ENCODE measurements around the gene TLCD4. TPM values are rescaled to one million over a fixed set of nuclear protein-coding genes. Genes with fewer than 3 reads are reported as not detected.

The TLCD4 gene
- not detected in 2 replicates for total RNA-seq (2014; rRNA removed; shearing (Covaris generic); ENCODE audit: low replicate concordance)

- H3K27me3 ChIP-seq (ENCODE audit: low read length) = no peaks in the 10 kb centered on the region
- H3K27ac ChIP-seq (ENCODE audit: low read length) = no peak within 1 kb of the TSS
- H2AFZ ChIP-seq (ENCODE audit: low read length) = no peak within 1 kb of the TSS
- H3K79me2 ChIP-seq (ENCODE audit: low read length) = no peaks in the 10 kb centered on the region
- peak within 1 kb of the TSS; percentile 42 for H3K4me2 ChIP-seq (ENCODE audit: low read depth, low read length, poor library complexity, severe bottlenecking)
- H3K4me1 ChIP-seq (ENCODE audit: low read length) = no peaks in the 10 kb centered on the region; the same call in 1 of the 2 replicates
- no peaks in the 10 kb centered on the region for H4K20me1 ChIP-seq (ENCODE audit: insufficient read depth, low read depth, low read length)
- H3K36me3 ChIP-seq (ENCODE audit: insufficient read depth, low read length) = no peaks in the 10 kb centered on the region
- no peak for DNase-seq
- no peaks in the 10 kb centered on the region for H3K9me3 ChIP-seq (ENCODE audit: low read length)
- no peak within 1 kb of the TSS for H3K9ac ChIP-seq (ENCODE audit: low read length)
- H3K4me3 ChIP-seq (ENCODE audit: low read length) = no peak within 1 kb of the TSS; the same call in 1 of the 2 replicates
- H3K9me2 ChIP-seq (replicated peaks; ENCODE audit: insufficient read depth, low read length) = no peaks in the 10 kb centered on the region
These were observed at the start of gene TLCD4 for GRCh38 chr1:95117207-95118066. Gene TLCD4, plus strand, starts transcription at chr1:95117355. Its CDS starts 26,547 bp downstream, at chr1:95143902.

GRCh38 chr1:95067568-95067967 is 49.6 kb upstream of the TLCD4 start:
- Histone ChIP-seq H3K27me3 (ENCODE audit: low read length) (no peaks in the 10 kb centered on the region), H3K79me2 (ENCODE audit: low read length) (peaks cover 18% of the 10 kb centered on the region), H3K9ac (ENCODE audit: low read length) (no peak overlapping the region), H4K20me1 (ENCODE audit: insufficient read depth, low read depth, low read length) (no peaks in the 10 kb centered on the region), H3K9me3 (ENCODE audit: low read length) (no peaks in the 10 kb centered on the region), H3K4me2 (ENCODE audit: low read depth, low read length, poor library complexity, severe bottlenecking) (no peak overlapping the region), H3K4me1 (ENCODE audit: low read length) (peaks cover 8% of the 10 kb centered on the region), H3K27ac (ENCODE audit: low read length) (no peak overlapping the region), H2AFZ (ENCODE audit: low read length) (no peak overlapping the region), H3K36me3 (ENCODE audit: insufficient read depth, low read length) (0 out of 2 replicates have a peak, but pooled peaks cover 5% of the 10 kb centered on the region), H3K4me3 (ENCODE audit: low read length) (no peak overlapping the region), H3K9me2 (replicated peaks; ENCODE audit: insufficient read depth, low read length) (no peaks in the 10 kb centered on the region)
- no peak for DNase-seq

- H3K4me3 ChIP-seq (ENCODE audit: low read length) = no peak overlapping the region
- peaks cover 18% of the 10 kb centered on the region for H3K79me2 ChIP-seq (ENCODE audit: low read length)
- H3K36me3 ChIP-seq (ENCODE audit: insufficient read depth, low read length) = no peaks in the 10 kb centered on the region
- H2AFZ ChIP-seq (ENCODE audit: low read length) = no peak overlapping the region
- no peaks in the 10 kb centered on the region for H3K9me2 ChIP-seq (replicated peaks; ENCODE audit: insufficient read depth, low read length)
- no peak overlapping the region for H3K27ac ChIP-seq (ENCODE audit: low read length)
- no peaks in the 10 kb centered on the region for H3K27me3 ChIP-seq (ENCODE audit: low read length)
- H4K20me1 ChIP-seq (ENCODE audit: insufficient read depth, low read depth, low read length) = no peaks in the 10 kb centered on the region
- no peak overlapping the region for H3K4me2 ChIP-seq (ENCODE audit: low read depth, low read length, poor library complexity, severe bottlenecking)
- H3K9me3 ChIP-seq (ENCODE audit: low read length) = no peaks in the 10 kb centered on the region
- no peak overlapping the region for H3K9ac ChIP-seq (ENCODE audit: low read length)
- no peak for DNase-seq
- peaks cover 16% of the 10 kb centered on the region for H3K4me1 ChIP-seq (ENCODE audit: low read length)
These were observed 48.0 kb upstream of the TLCD4 start for GRCh38 chr1:95068956-95069709.

- Histone ChIP-seq H3K79me2 (ENCODE audit: low read length) (peaks cover 18% of the 10 kb centered on the region), H3K9me3 (ENCODE audit: low read length) (no peaks in the 10 kb centered on the region), H4K20me1 (ENCODE audit: insufficient read depth, low read depth, low read length) (no peaks in the 10 kb centered on the region), H3K27ac (ENCODE audit: low read length) (no peak overlapping the region), H3K9me2 (replicated peaks; ENCODE audit: insufficient read depth, low read length) (no peaks in the 10 kb centered on the region), H3K4me1 (ENCODE audit: low read length) (peaks cover 16% of the 10 kb centered on the region), H3K4me2 (ENCODE audit: low read depth, low read length, poor library complexity, severe bottlenecking) (no peak overlapping the region), H3K27me3 (ENCODE audit: low read length) (no peaks in the 10 kb centered on the region), H2AFZ (ENCODE audit: low read length) (no peak overlapping the region), H3K4me3 (ENCODE audit: low read length) (no peak overlapping the region), H3K9ac (ENCODE audit: low read length) (no peak overlapping the region), H3K36me3 (ENCODE audit: insufficient read depth, low read length) (no peaks in the 10 kb centered on the region)
- DNase-seq = no peak
These were observed 47.5 kb upstream of the TLCD4 start for GRCh38 chr1:95069710-95070093.

GRCh38 chr1:95071539-95071938 is 45.6 kb upstream of the TLCD4 start:
- H3K9ac ChIP-seq (ENCODE audit: low read length) = peak overlapping the region; percentile 78
- H4K20me1 ChIP-seq (ENCODE audit: insufficient read depth, low read depth, low read length) = no peaks in the 10 kb centered on the region
- H3K9me2 ChIP-seq (replicated peaks; ENCODE audit: insufficient read depth, low read length) = no peaks in the 10 kb centered on the region
- 0 out of 2 replicates have a peak overlapping the region, but pooled peaks have one; percentile 44 for H2AFZ ChIP-seq (ENCODE audit: low read length)
- H3K79me2 ChIP-seq (ENCODE audit: low read length) = peaks cover 13% of the 10 kb centered on the region
- H3K36me3 ChIP-seq (ENCODE audit: insufficient read depth, low read length) = no peaks in the 10 kb centered on the region
- peaks cover 16% of the 10 kb centered on the region for H3K4me1 ChIP-seq (ENCODE audit: low read length)
- no peaks in the 10 kb centered on the region for H3K9me3 ChIP-seq (ENCODE audit: low read length)
- no peak for DNase-seq
- no peaks in the 10 kb centered on the region for H3K27me3 ChIP-seq (ENCODE audit: low read length)
- H3K27ac ChIP-seq (ENCODE audit: low read length) = no peak overlapping the region
- H3K4me2 ChIP-seq (ENCODE audit: low read depth, low read length, poor library complexity, severe bottlenecking) = peak overlapping the region; percentile 87
- H3K4me3 ChIP-seq (ENCODE audit: low read length) = peak overlapping the region; percentile 77

- Histone ChIP-seq H3K36me3 (ENCODE audit: insufficient read depth, low read length) (no peaks in the 10 kb centered on the region), H3K9ac (ENCODE audit: low read length) (peak overlapping the region; percentile 78), H4K20me1 (ENCODE audit: insufficient read depth, low read depth, low read length) (no peaks in the 10 kb centered on the region), H3K4me2 (ENCODE audit: low read depth, low read length, poor library complexity, severe bottlenecking) (peak overlapping the region; percentile 87), H3K9me2 (replicated peaks; ENCODE audit: insufficient read depth, low read length) (no peaks in the 10 kb centered on the region), H3K27ac (ENCODE audit: low read length) (0 out of 2 replicates have a peak overlapping the region, but pooled peaks have one; percentile 3), H3K4me3 (ENCODE audit: low read length) (peak overlapping the region; percentile 77), H2AFZ (ENCODE audit: low read length) (peak overlapping the region; percentile 44; the same call in 1 of the 2 replicates), H3K79me2 (ENCODE audit: low read length) (peaks cover 13% of the 10 kb centered on the region), H3K9me3 (ENCODE audit: low read length) (no peaks in the 10 kb centered on the region), H3K27me3 (ENCODE audit: low read length) (no peaks in the 10 kb centered on the region), H3K4me1 (ENCODE audit: low read length) (peaks cover 16% of the 10 kb centered on the region)
- no peak for DNase-seq
These were observed 45.0 kb upstream of the TLCD4 start for GRCh38 chr1:95072117-95072516.

GRCh38 chr1:95072532-95073419 is 44.4 kb upstream of the TLCD4 start, which contains the start of gene ALG14:
Gene ALG14, minus strand, starts transcription at chr1:95072951. Its CDS starts 53 bp downstream, at chr1:95072898.
- Histone ChIP-seq H3K36me3 (ENCODE audit: insufficient read depth, low read length) (no peaks in the 10 kb centered on the region), H4K20me1 (ENCODE audit: insufficient read depth, low read depth, low read length) (no peaks in the 10 kb centered on the region), H3K79me2 (ENCODE audit: low read length) (peaks cover 13% of the 10 kb centered on the region), H3K9me3 (ENCODE audit: low read length) (no peaks in the 10 kb centered on the region), H3K4me2 (ENCODE audit: low read depth, low read length, poor library complexity, severe bottlenecking) (peak within 1 kb of the TSS; percentile 87), H3K4me1 (ENCODE audit: low read length) (peaks cover 16% of the 10 kb centered on the region), H3K27ac (ENCODE audit: low read length) (peak within 1 kb of the TSS; percentile 42; the same call in 1 of the 2 replicates), H3K4me3 (ENCODE audit: low read length) (peak within 1 kb of the TSS; percentile 77), H3K27me3 (ENCODE audit: low read length) (no peaks in the 10 kb centered on the region), H3K9me2 (replicated peaks; ENCODE audit: insufficient read depth, low read length) (no peaks in the 10 kb centered on the region), H2AFZ (ENCODE audit: low read length) (peak within 1 kb of the TSS; percentile 83), H3K9ac (ENCODE audit: low read length) (peak within 1 kb of the TSS; percentile 78)
- DNase-seq = peak; percentile 97
